ACC112 (cell line): Measurements from ENCODE around the gene TMED8.
"Not testable (repeated sequence)": the region's sequence is repeated elsewhere in the genome, so short reads cannot be mapped to it uniquely, and the experiment has no call there.

Experiments
- H2AFZ ChIP-seq: fragments of 200-600 bp; sonication (generic); one replicate; pipeline ENCODE4 v1.6.0; 2017; ENCODE audit warnings: antibody characterized with exemption, low read length; ENCODE audit not compliant: unreplicated experiment
- H3K27ac ChIP-seq: fragments of 200-600 bp; sonication (generic); 2 replicates; pipeline ENCODE4 v1.5.1; 2014; ENCODE audit warnings: low read depth, mild to moderate bottlenecking, antibody characterized with exemption, low read length, moderate library complexity
- H3K27me3 ChIP-seq: fragments of 200-600 bp; sonication (generic); 2 replicates; pipeline ENCODE4 v1.6.1; 2014; ENCODE audit warnings: mild to moderate bottlenecking, antibody characterized with exemption, low read length, moderate library complexity, mixed read lengths; ENCODE audit not compliant: insufficient read depth
- H3K36me3 ChIP-seq: fragments of 200-600 bp; sonication (generic); 2 replicates; pipeline ENCODE4 v1.6.1; 2016; ENCODE audit warnings: mild to moderate bottlenecking, antibody characterized with exemption, low read length, moderate library complexity, mixed read lengths; ENCODE audit not compliant: insufficient read depth
- H3K4me1 ChIP-seq: fragments of 200-600 bp; sonication (generic); one replicate; pipeline ENCODE4 v1.6.1; 2016; ENCODE audit warnings: low read length, mixed read lengths; ENCODE audit not compliant: insufficient read depth, unreplicated experiment, control insufficient read depth
- H3K4me3 ChIP-seq: fragments of 200-600 bp; sonication (generic); 2 replicates; pipeline ENCODE4 v1.5.1; 2014; ENCODE audit warnings: mild to moderate bottlenecking, low read depth, low read length
- H3K79me2 ChIP-seq: fragments of 200-600 bp; sonication (generic); one replicate; pipeline ENCODE4 v1.6.0; 2016; ENCODE audit warnings: low read length; ENCODE audit not compliant: control insufficient read depth, unreplicated experiment, insufficient read depth

The TMED8 gene

DNA sequence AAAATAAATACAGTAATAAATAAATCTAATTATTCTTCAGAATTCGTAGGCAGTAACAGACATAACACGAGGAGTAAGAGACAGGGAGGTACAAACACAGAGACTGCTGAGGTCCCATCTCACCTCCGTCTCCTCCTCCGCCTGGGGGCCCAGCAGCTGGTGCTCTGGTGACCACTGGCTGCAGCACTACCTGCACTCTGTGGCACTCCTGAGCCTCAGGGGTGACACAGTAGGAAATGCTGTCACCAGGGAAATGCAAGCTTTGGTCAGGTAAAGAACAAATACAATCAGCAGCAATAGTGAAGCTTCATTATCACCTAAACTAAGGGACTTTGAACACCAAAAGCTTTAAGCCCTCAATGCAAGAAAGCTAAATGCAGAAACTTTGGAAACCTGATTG, 36.5 kb downstream of the TMED8 start:
- Histone ChIP-seq H3K27me3 (no peaks in the 10 kb centered on the region), H3K4me1 (no peaks in the 10 kb centered on the region), H3K36me3 (no peaks in the 10 kb centered on the region; the same call in 1 of the 2 replicates)

GRCh38 chr14:77339407-77339806, 37.5 kb downstream of the TMED8 start:
- Histone ChIP-seq H3K27ac (no peak overlapping the region), H3K4me1 (no peaks in the 10 kb centered on the region), H3K4me3 (no peak overlapping the region), H3K36me3 (no peaks in the 10 kb centered on the region; the same call in 1 of the 2 replicates), H2AFZ (no peak overlapping the region), H3K27me3 (no peaks in the 10 kb centered on the region), H3K79me2 (no peaks in the 10 kb centered on the region)

More for the DNA sequence above, 36.5 kb downstream of the TMED8 start:
- Histone ChIP-seq H3K27ac (no peak overlapping the region), H3K4me3 (no peak overlapping the region), H2AFZ (no peak overlapping the region), H3K79me2 (no peaks in the 10 kb centered on the region)

GRCh38 chr14:77338302-77338701, 38.6 kb downstream of the TMED8 start:
- H2AFZ ChIP-seq = no peak overlapping the region
- no peaks in the 10 kb centered on the region for H3K79me2 ChIP-seq
- H3K36me3 ChIP-seq = no peaks in the 10 kb centered on the region; the same call in 1 of the 2 replicates
- no peak overlapping the region for H3K27ac ChIP-seq
- H3K4me1 ChIP-seq = no peaks in the 10 kb centered on the region
- H3K27me3 ChIP-seq = no peaks in the 10 kb centered on the region
- no peak overlapping the region for H3K4me3 ChIP-seq

- H3K79me2 ChIP-seq = no peaks in the 10 kb centered on the region
These were observed 39.0 kb downstream of the TMED8 start for GRCh38 chr14:77337880-77338279.

GRCh38 chr14:77337255-77337654, 39.6 kb downstream of the TMED8 start:
- H2AFZ ChIP-seq, H3K27ac ChIP-seq, H3K27me3 ChIP-seq, H3K36me3 ChIP-seq, H3K4me1 ChIP-seq, H3K4me3 ChIP-seq, H3K79me2 ChIP-seq: not testable (repeated sequence)

More at GRCh38 chr14:77337880-77338279, 39.0 kb downstream of the TMED8 start:
- no peak overlapping the region for H2AFZ ChIP-seq
- no peak overlapping the region for H3K27ac ChIP-seq
- H3K4me3 ChIP-seq = no peak overlapping the region
- H3K36me3 ChIP-seq = no peaks in the 10 kb centered on the region; the same call in 1 of the 2 replicates
- no peaks in the 10 kb centered on the region for H3K4me1 ChIP-seq
- H3K27me3 ChIP-seq = no peaks in the 10 kb centered on the region

- no peak overlapping the region for H3K4me3 ChIP-seq
- H3K36me3 ChIP-seq = no peaks in the 10 kb centered on the region; the same call in 1 of the 2 replicates
- H3K27ac ChIP-seq = no peak overlapping the region
- no peaks in the 10 kb centered on the region for H3K27me3 ChIP-seq
- H3K4me1 ChIP-seq = no peaks in the 10 kb centered on the region
- no peak overlapping the region for H2AFZ ChIP-seq
- no peaks in the 10 kb centered on the region for H3K79me2 ChIP-seq
These were observed 41.3 kb downstream of the TMED8 start for GRCh38 chr14:77335576-77335975.

DNA sequence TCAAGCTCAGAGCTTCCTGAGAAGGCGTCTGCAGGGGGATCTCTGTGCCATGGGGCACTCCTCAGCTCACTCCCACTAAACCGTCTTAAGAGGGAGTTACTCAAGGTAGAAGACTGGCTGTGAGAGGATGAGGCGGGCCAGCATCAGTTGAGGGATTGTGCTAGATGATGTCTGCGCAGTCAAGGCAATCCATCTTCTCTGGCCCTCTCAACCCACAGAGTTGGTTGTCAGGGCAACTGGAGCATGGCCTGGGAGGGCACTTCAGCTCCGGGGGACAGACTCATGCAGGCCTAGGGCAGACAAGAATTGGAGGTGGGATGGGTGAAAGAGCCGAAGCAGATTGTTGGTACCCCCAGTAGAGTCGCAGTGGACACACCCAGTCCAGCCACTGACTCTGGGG, 47.0 kb downstream of the TMED8 start:
- Histone ChIP-seq H3K36me3 (no peaks in the 10 kb centered on the region), H3K79me2 (no peaks in the 10 kb centered on the region)

DNA sequence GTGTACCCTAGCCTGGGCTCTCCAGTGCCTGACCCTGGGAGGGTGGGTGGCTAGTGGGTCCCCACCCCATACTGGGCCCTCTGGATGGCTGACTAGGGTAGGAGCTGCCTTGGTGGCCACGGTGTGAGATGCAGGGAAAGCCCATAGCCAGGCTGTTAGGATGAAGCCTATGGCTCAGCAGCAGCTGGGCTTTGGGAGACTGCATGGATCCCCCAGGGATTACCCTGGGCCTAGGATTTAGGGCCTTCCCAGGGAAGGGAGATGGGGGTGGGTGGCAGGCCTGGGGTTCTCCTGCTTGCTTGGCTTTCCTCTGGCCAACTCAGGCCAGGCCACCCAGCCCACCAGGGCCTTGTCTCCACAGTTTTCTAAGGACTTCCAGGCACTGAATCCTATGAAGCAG, 49.8 kb downstream of the TMED8 start:
- no peak overlapping the region for H3K4me3 ChIP-seq

More for the DNA sequence above, 47.0 kb downstream of the TMED8 start:
- Histone ChIP-seq H3K4me1 (no peaks in the 10 kb centered on the region), H2AFZ (no peak overlapping the region), H3K4me3 (no peak overlapping the region), H3K27me3 (no peaks in the 10 kb centered on the region), H3K27ac (no peak overlapping the region)

DNA sequence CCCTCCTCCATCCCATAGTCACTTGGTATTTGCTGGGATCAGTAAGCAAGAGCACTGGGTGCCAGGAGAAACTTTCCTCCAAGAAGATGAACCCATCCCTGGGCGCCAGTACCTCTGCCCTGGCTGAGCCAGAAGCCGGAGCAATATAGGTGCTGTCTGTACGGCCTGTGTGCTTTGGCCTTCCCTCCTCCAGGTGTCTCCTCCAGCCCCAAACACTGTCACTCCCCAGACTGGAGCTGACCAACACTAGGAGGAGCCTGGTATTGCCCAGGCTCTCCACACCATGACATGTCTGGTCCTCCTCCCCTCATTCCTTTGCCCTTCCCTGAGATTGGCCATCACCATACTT, 51.2 kb downstream of the TMED8 start:
- H3K4me3 ChIP-seq = no peak overlapping the region
- H3K27ac ChIP-seq = no peak overlapping the region
- no peak overlapping the region for H2AFZ ChIP-seq
- no peaks in the 10 kb centered on the region for H3K27me3 ChIP-seq
- no peaks in the 10 kb centered on the region for H3K36me3 ChIP-seq
- H3K4me1 ChIP-seq = peaks cover 5% of the 10 kb centered on the region
- no peaks in the 10 kb centered on the region for H3K79me2 ChIP-seq

More for the DNA sequence above, 49.8 kb downstream of the TMED8 start:
- H2AFZ ChIP-seq = no peak overlapping the region
- H3K27me3 ChIP-seq = no peaks in the 10 kb centered on the region
- H3K4me1 ChIP-seq = peaks cover 4% of the 10 kb centered on the region
- H3K36me3 ChIP-seq = no peaks in the 10 kb centered on the region
- H3K27ac ChIP-seq = no peak overlapping the region
- H3K79me2 ChIP-seq = no peaks in the 10 kb centered on the region

GRCh38 chr14:77324816-77325745, 51.8 kb downstream of the TMED8 start:
- H3K4me3 ChIP-seq = no peak overlapping the region
- no peaks in the 10 kb centered on the region for H3K79me2 ChIP-seq
- no peaks in the 10 kb centered on the region for H3K27me3 ChIP-seq
- H3K4me1 ChIP-seq = peaks cover 5% of the 10 kb centered on the region
- no peaks in the 10 kb centered on the region for H3K36me3 ChIP-seq
- H3K27ac ChIP-seq = no peak overlapping the region
- no peak overlapping the region for H2AFZ ChIP-seq

- H3K4me1 ChIP-seq = peaks cover 11% of the 10 kb centered on the region
- H3K79me2 ChIP-seq = peaks cover 4% of the 10 kb centered on the region
- no peak overlapping the region for H3K27ac ChIP-seq
- no peaks in the 10 kb centered on the region for H3K36me3 ChIP-seq
- no peak overlapping the region for H2AFZ ChIP-seq
- H3K4me3 ChIP-seq = no peak overlapping the region
- H3K27me3 ChIP-seq = no peaks in the 10 kb centered on the region
These were observed 52.6 kb downstream of the TMED8 start for GRCh38 chr14:77324289-77324688.
